HG03469 (cell line): Measurements from ENCODE around the gene TENT4B.

Source experiments
- ATAC-seq: cut with Tn5 transposase; IDR thresholded peaks from one replicate; pipeline ENCODE4 v1.9.1; 2021; ENCODE audit warnings: mild to moderate bottlenecking, moderate library complexity, moderate number of reproducible peaks; ENCODE audit not compliant: unreplicated experiment

The TENT4B gene

GRCh38 chr16:50192386-50193050 lies 39.4 kb downstream of the TENT4B start:
- no peak for ATAC-seq

GRCh38 chr16:50193594-50193993 lies 40.5 kb downstream of the TENT4B start:
- ATAC-seq, result no peak

- ATAC-seq, result no peak
Observed at GRCh38 chr16:50195276-50195675, 42.2 kb downstream of the TENT4B start.

GRCh38 chr16:50195756-50196155 lies 42.6 kb downstream of the TENT4B start:
- ATAC-seq, result no peak

DNA sequence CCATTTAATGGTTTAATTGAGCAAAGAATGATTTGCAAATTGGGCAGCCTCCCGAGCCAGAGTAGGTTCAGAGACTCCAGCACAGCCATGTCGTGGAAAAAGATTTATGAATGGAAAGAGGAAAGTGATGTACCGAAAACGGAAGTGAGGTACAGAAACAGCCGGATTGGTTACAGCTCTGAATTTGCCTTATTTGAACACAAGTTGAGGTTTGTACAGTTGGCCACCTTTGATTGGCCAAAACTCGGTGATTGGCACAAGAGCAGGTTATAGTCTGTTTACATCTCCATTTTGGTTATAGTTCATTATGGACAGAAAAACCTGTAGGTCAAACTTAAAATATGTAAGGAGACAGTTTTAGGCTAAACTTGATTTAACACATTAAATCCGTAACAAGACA lies 44.5 kb downstream of the TENT4B start:
- no peak for ATAC-seq

- no peak for ATAC-seq
Observed at GRCh38 chr16:50198802-50199403, 45.8 kb downstream of the TENT4B start.

- no peak for ATAC-seq
Observed at GRCh38 chr16:50201787-50202186, 48.7 kb downstream of the TENT4B start.

- no peak for ATAC-seq
Observed at GRCh38 chr16:50202926-50203624, 50.0 kb downstream of the TENT4B start.

- ATAC-seq, result no peak
Observed at GRCh38 chr16:50203681-50204080, 50.6 kb downstream of the TENT4B start.

DNA sequence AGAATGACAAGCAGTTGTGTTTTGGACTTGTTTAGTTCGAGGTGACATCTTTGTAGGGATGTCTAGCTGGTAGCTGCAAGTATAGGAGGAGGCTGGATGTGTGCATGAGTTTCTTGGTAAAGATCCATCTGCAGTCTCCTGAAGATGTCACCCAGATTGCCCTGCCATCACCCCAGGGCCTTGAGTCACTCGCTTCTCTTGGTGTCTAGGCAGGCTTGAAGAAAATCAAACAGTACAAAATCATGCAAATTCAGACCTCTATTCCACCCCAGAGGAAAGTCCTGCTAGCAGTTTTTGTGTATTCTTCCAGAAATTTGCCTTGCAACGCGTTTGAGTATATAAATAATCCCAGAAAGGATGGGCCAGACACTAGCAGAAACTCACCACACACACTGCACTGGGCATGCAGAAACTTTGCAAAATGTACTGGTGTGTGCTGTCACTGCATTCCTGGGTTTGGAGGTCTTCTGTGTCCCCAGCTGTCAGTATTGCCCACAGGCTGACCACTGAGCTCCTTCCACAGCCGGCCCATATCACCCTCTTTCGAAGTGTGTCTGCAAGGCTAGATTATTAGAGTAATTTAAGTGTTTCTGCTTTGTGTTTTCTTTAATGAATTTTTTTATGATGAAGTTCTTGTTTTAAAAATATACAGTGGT lies 51.5 kb downstream of the TENT4B start:
- no peak for ATAC-seq

DNA sequence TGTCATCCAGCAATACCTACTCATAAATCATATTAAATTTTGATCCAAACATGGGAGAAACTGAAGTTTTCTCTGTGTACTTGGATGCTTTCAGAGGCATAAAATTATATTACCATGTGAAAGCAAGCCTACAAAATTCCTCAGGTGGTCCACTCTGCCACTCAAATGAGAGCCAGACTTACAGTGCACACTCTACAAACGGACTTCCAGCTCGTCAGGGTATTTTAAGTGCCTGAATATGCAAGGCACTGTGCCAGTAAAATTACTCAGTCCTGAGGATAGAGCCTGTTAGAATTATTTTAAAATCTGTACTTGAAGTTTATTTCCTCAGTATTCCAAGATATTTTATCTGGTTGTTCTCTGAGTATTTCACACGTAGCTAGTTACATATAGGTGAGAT lies 54.5 kb downstream of the TENT4B start:
- ATAC-seq, result no peak

DNA sequence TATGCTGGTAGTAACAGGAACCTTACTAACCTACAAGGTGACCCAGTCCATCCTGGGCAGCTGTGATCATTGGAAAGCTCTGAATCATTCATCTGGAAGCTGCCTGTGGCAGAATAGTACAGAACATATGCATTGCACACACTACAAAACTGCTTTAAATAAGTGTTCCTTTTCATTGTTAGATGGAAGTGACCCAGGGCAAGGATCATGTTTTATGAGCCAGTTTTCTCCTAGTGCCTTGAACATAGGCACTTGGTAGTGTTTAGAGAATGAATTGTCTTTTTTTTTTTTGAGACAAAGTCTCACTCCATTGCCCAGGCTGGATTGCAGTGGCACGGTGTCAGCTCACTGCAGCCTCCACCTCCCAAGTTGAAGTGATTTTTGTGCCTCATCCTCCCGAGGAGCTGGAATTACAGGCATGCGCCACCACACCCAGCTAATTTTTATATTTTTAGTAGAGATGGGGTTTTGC lies 55.4 kb downstream of the TENT4B start:
- no peak for ATAC-seq

DNA sequence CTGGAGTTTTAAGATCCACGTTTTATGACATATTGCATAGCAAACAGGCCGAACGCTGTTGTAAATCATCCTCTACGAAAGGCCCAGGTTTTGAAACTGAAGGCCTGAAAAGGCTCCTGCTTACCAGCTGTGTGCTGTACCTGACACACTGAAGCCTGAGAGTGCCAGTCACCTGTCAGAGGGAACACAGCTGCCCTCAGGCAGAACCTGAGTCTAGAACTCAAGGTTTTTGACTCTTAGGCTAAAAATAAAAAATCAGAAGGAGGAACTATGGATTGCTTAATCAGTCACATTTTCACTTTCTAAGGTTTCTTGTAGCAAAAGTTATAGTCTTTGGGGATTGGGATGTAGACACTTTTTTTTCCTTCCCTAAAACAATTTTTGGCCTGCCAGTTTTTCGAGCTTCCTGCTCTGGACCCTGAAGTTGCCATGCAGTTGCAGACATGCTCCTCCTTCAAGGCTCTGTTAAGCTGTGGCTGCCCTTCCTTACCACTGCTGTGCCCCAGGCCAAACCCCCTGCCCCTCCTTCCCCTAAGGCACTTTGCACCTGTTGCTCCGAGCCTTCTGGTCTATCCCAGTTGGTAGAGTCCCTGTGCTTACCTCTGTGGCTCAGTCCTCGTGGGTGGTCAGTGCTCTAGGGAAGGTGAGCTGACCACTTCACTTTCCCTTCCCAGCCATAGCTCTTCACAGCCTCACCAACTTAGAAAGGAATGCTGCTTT lies 56.6 kb downstream of the TENT4B start:
- no peak for ATAC-seq

GRCh38 chr16:50210266-50211038 lies 57.3 kb downstream of the TENT4B start:
- ATAC-seq, result peak; percentile 84

DNA sequence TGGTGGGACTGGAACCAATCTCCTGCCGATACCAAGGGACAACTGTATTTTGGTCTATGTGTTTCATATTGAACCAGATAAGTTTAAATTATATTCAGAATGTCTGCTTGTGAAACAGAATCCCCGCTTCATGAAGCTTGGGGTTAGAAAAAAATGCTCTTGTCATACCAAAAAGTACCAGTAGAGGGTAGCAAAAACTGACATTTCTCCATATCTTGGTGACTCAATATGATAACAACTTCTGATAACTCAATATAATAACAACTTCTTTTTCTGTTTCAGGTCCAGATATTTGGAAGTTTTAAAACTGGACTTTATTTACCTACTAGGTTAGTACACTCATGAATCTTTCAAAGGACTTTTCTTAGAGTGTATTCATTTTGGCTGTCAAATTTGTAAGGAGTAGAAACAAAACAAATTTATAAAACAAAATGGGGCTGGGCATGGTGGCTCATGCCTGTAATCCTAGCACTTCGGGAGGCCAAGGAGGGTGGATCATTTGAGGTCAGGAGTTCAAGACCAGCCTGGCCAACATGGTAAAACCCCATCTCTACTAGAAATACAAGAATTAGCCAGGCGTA lies 60.9 kb downstream of the TENT4B start:
- ATAC-seq, result no peak

- no peak for ATAC-seq
Observed at GRCh38 chr16:50215680-50216079, 62.6 kb downstream of the TENT4B start.

- no peak for ATAC-seq
Observed at GRCh38 chr16:50216231-50216630, 63.1 kb downstream of the TENT4B start.

DNA sequence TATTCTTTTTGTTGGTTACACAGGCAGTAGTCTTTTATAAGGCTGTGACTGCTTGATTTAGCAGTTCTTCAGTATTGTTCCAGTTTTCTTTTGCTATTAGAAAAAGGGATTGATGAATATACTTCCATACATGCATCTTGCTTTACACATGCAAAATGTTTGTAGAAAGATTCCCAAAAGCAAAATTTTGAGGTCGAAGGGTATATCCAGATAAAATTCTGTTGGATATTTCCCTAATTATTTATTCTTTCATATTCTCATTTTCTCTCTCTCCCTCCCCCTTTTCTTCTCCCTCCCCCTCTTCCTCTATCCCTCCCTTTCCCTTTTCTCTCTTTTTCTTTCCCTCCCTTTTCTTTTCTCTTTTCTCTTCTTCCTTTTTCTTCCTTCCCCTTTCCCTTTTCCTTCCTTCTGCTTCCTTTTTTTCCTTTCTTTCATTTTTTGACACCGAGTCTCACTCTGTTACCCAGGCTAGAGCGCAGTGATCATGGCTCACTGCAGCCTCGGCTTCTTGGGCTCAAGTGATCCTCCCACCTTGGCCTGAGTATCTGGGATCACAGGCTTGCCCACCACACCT lies 66.4 kb downstream of the TENT4B start:
- ATAC-seq, result no peak

DNA sequence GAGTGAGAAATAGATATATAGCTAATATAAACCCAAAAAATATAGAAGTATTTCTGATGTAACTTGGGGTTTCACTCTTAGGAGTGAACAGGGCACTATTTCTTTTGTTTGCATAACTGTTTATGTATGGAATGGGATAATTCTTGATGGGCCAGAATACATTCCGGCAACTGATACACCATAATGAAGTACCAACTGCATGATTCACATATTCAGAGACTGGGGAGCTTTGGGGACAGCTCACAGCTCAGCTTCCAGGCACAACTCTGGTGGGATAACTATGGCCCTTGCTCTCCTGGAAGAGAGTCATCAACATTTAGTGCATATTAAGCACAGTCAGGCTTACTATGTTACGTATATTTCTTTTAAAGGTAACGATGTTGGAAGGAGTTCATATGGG lies 71.2 kb downstream of the TENT4B start:
- ATAC-seq, result no peak
